Measurements from ENCODE around the gene XRCC6.
A peak's percentile ranks its signal among the peaks of the same experiment; 100 is the strongest.
"Not testable (repeated sequence)": the region's sequence is repeated elsewhere in the genome, so short reads cannot be mapped to it uniquely, and the experiment has no call there.

Gene XRCC6

DNA sequence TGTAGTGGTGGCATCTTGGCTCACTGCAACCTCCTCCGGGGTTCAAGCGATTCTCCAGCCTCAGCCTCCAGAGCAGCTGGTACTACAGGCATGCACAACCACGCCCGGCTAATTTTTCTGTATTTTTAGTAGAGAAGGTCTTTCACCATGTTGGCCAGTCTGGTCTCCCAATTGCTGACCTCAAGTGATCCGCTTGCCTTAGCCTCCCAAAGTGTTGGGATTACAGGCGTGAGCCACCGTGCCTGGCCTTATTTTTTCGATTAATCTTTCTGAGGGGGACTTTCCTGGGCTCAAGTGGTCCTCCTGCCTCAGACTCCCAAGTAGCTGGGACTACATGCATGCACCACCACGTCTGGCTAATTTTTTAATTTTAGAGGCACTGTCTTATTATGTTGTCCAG is 62.0 kb downstream of the XRCC6 start:
- H3K27ac ChIP-seq (ENCODE audit: low read depth, low read length, severe bottlenecking), result no peak overlapping the region
- peaks cover 3% of the 10 kb centered on the region for H3K4me1 ChIP-seq (ENCODE audit: control insufficient read depth, insufficient read depth, low read length, poor library complexity, severe bottlenecking)
- WGBS, 2 experiments (ENCODE audit: insufficient coverage in 2 of 2), result 95% methylated on average over 9 of the region's 9 CpGs
- no peaks in the 10 kb centered on the region for H3K9me3 ChIP-seq (ENCODE audit: control insufficient read depth, low read length)
- peak overlapping the region; percentile 53 for H3K4me3 ChIP-seq (ENCODE audit: extremely low read depth, insufficient read depth, low read length, poor library complexity, severe bottlenecking)
- peaks cover 41% of the 10 kb centered on the region for H3K36me3 ChIP-seq (ENCODE audit: control insufficient read depth, insufficient read depth, low read length)

DNA sequence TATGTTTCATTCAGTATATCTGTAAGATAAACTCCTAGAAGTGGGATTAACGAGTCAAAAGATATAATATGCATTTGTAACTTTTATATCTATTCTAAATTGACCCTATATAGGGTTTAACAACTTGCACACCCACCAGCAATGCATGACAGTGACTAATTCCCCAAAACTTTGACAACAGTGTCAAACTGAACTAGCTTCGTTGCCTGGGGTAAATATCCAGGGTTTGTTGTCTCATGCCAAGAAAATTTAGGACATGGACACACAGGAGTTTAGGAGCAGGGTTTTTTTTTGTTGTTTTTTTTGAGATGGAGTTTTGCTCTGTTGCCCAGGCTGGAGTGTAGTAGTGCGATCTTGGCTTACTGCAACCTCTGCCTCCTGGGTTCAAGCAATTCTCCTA is 62.5 kb downstream of the XRCC6 start:
- no peak overlapping the region for H3K4me3 ChIP-seq (ENCODE audit: extremely low read depth, insufficient read depth, low read length, poor library complexity, severe bottlenecking)
- no peak overlapping the region for H3K27ac ChIP-seq (ENCODE audit: low read depth, low read length, severe bottlenecking)
- H3K36me3 ChIP-seq (ENCODE audit: control insufficient read depth, insufficient read depth, low read length), result peaks cover 36% of the 10 kb centered on the region
- no peaks in the 10 kb centered on the region for H3K9me3 ChIP-seq (ENCODE audit: control insufficient read depth, low read length)
- 88 to 95% methylated on average over 1 to 2 of the region's 3 CpGs for WGBS, 2 experiments (ENCODE audit: insufficient coverage in 2 of 2)
- peaks cover 3% of the 10 kb centered on the region for H3K4me1 ChIP-seq (ENCODE audit: control insufficient read depth, insufficient read depth, low read length, poor library complexity, severe bottlenecking)

DNA sequence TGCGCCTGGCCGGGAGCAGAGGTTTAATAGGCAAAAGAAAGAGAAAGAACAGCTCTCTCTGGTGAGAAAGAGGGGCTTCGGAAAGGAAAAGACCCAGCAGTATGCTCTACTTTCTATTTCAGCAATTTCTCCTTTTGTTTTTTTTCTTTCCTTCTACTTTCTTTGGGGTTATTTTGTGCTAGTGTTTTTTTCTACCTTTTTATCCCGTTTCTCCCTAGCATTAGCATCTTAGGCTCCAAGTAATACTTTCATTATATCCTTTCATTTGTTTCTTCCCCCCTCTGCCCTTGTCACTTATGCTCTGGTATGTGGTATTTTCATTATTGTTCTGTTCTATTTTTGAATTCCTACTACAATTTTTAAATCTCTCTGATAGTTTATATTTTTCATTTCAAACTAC is 63.1 kb downstream of the XRCC6 start:
- Histone ChIP-seq H3K4me1 (ENCODE audit: control insufficient read depth, insufficient read depth, low read length, poor library complexity, severe bottlenecking) (peaks cover 3% of the 10 kb centered on the region), H3K27ac (ENCODE audit: low read depth, low read length, severe bottlenecking) (no peak overlapping the region), H3K9me3 (ENCODE audit: control insufficient read depth, low read length) (no peaks in the 10 kb centered on the region), H3K4me3 (ENCODE audit: extremely low read depth, insufficient read depth, low read length, poor library complexity, severe bottlenecking) (no peak overlapping the region), H3K36me3 (ENCODE audit: control insufficient read depth, insufficient read depth, low read length) (peaks cover 31% of the 10 kb centered on the region)
- 100% methylated on average over 2 of the region's 4 CpGs; no CpG with 5 or more reads in 1 of the 2 experiments for WGBS, 2 experiments (ENCODE audit: insufficient coverage in 2 of 2)

- not testable (repeated sequence) for H3K9me3 ChIP-seq (ENCODE audit: control insufficient read depth, low read length); H3K27ac ChIP-seq (ENCODE audit: low read depth, low read length, severe bottlenecking); H3K4me1 ChIP-seq (ENCODE audit: control insufficient read depth, insufficient read depth, low read length, poor library complexity, severe bottlenecking)
- H3K4me3 ChIP-seq (ENCODE audit: extremely low read depth, insufficient read depth, low read length, poor library complexity, severe bottlenecking), result peak overlapping the region; percentile 92
- peaks cover 12% of the 10 kb centered on the region for H3K36me3 ChIP-seq (ENCODE audit: control insufficient read depth, insufficient read depth, low read length)
- WGBS, 2 experiments (ENCODE audit: insufficient coverage in 2 of 2), result 93 to 100% methylated on average over 1 to 3 of the region's 11 CpGs
Observed at GRCh38 chr22:41686890-41687289, 65.8 kb downstream of the XRCC6 start.

DNA sequence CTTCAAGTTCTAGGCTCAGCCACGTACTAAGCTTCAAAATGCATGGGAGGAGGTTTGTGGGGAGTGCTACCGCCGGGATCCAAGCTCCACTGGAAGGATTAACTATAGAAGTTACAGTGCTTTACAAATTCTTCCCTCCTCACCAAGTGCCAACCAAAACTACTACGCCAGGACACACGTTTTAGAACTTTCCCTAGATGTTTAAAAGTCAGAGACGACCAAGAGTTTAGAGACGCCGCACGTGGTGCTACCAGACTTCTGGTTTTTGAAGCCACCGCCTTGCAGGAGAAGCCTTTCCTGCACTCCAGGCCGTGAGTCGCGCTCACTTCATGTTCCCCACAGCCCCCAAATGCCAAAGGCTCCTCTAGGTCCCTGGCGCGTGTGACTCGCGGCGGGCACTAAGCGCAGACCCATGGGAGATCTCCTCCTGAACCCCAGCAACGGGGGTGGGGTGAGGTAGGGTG is 66.8 kb downstream of the XRCC6 start:
- no peaks in the 10 kb centered on the region for H3K9me3 ChIP-seq (ENCODE audit: control insufficient read depth, low read length)
- H3K4me3 ChIP-seq (ENCODE audit: extremely low read depth, insufficient read depth, low read length, poor library complexity, severe bottlenecking), result peak overlapping the region; percentile 92
- peaks cover 9% of the 10 kb centered on the region for H3K36me3 ChIP-seq (ENCODE audit: control insufficient read depth, insufficient read depth, low read length)
- 0 to 3% methylated on average over 7 to 16 of the region's 20 CpGs for WGBS, 2 experiments (ENCODE audit: insufficient coverage in 2 of 2)
- peak overlapping the region; percentile 81 for H3K27ac ChIP-seq (ENCODE audit: low read depth, low read length, severe bottlenecking)
- peaks cover 3% of the 10 kb centered on the region for H3K4me1 ChIP-seq (ENCODE audit: control insufficient read depth, insufficient read depth, low read length, poor library complexity, severe bottlenecking)

GRCh38 chr22:41688365-41689211 is 67.5 kb downstream of the XRCC6 start, which contains the start of gene SNU13:
SNU13 (minus strand) TSS chr22:41688867; CDS start chr22:41688796, 71 bp downstream.
- H3K4me3 ChIP-seq (ENCODE audit: extremely low read depth, insufficient read depth, low read length, poor library complexity, severe bottlenecking), result peak within 1 kb of the TSS; percentile 92
- no peaks in the 10 kb centered on the region for H3K9me3 ChIP-seq (ENCODE audit: control insufficient read depth, low read length)
- peaks cover 9% of the 10 kb centered on the region for H3K36me3 ChIP-seq (ENCODE audit: control insufficient read depth, insufficient read depth, low read length)
- H3K4me1 ChIP-seq (ENCODE audit: control insufficient read depth, insufficient read depth, low read length, poor library complexity, severe bottlenecking), result no peaks in the 10 kb centered on the region
- WGBS, 2 experiments (ENCODE audit: insufficient coverage in 2 of 2), result 1 to 3% methylated on average over 53 to 54 of the region's 62 CpGs
- H3K27ac ChIP-seq (ENCODE audit: low read depth, low read length, severe bottlenecking), result peak within 1 kb of the TSS; percentile 81

- H3K4me1 ChIP-seq (ENCODE audit: control insufficient read depth, insufficient read depth, low read length, poor library complexity, severe bottlenecking), result no peaks in the 10 kb centered on the region
- H3K27ac ChIP-seq (ENCODE audit: low read depth, low read length, severe bottlenecking), result no peak overlapping the region
- H3K36me3 ChIP-seq (ENCODE audit: control insufficient read depth, insufficient read depth, low read length), result peaks cover 5% of the 10 kb centered on the region
- no peak overlapping the region for H3K4me3 ChIP-seq (ENCODE audit: extremely low read depth, insufficient read depth, low read length, poor library complexity, severe bottlenecking)
- no peaks in the 10 kb centered on the region for H3K9me3 ChIP-seq (ENCODE audit: control insufficient read depth, low read length)
- 90 to 100% methylated on average over 2 to 3 of the region's 3 CpGs for WGBS, 2 experiments (ENCODE audit: insufficient coverage in 2 of 2)
Observed at GRCh38 chr22:41690476-41690875, 69.4 kb downstream of the XRCC6 start.

DNA sequence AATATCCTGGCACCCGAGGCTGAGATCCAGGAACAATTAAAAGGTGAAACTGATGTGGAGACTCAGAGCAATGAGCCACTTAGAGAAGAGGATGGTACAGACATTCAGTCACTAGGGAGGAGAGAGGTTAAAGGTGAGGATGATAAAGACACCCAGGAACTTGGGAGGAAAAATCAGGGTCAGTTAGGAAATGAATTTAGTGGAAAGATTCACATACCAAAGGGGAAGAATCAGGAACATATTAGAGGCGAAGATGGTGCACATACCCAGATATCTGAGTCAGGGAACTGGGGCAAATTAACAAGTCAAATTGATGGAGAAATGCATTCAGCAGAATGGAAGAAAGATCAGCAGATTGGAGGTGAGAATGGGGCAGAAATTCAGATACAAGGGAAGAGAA is 74.1 kb downstream of the XRCC6 start:
- H3K4me1 ChIP-seq (ENCODE audit: control insufficient read depth, insufficient read depth, low read length, poor library complexity, severe bottlenecking), result peaks cover 12% of the 10 kb centered on the region
- H3K36me3 ChIP-seq (ENCODE audit: control insufficient read depth, insufficient read depth, low read length), result peaks cover 5% of the 10 kb centered on the region
- no peaks in the 10 kb centered on the region for H3K9me3 ChIP-seq (ENCODE audit: control insufficient read depth, low read length)
- H3K4me3 ChIP-seq (ENCODE audit: extremely low read depth, insufficient read depth, low read length, poor library complexity, severe bottlenecking), result no peak overlapping the region
- H3K27ac ChIP-seq (ENCODE audit: low read depth, low read length, severe bottlenecking), result no peak overlapping the region
- WGBS, 2 experiments (ENCODE audit: insufficient coverage in 2 of 2), result 88 to 91% methylated on average over 2 of the region's 2 CpGs

GRCh38 chr22:41696703-41697102 is 75.6 kb downstream of the XRCC6 start:
- Histone ChIP-seq H3K36me3 (ENCODE audit: control insufficient read depth, insufficient read depth, low read length) (peaks cover 5% of the 10 kb centered on the region), H3K4me3 (ENCODE audit: extremely low read depth, insufficient read depth, low read length, poor library complexity, severe bottlenecking) (no peak overlapping the region), H3K4me1 (ENCODE audit: control insufficient read depth, insufficient read depth, low read length, poor library complexity, severe bottlenecking) (peaks cover 12% of the 10 kb centered on the region), H3K9me3 (ENCODE audit: control insufficient read depth, low read length) (no peaks in the 10 kb centered on the region), H3K27ac (ENCODE audit: low read depth, low read length, severe bottlenecking) (no peak overlapping the region)
- WGBS, 2 experiments (ENCODE audit: insufficient coverage in 2 of 2), result 83 to 86% methylated on average over 9 to 11 of the region's 11 CpGs

DNA sequence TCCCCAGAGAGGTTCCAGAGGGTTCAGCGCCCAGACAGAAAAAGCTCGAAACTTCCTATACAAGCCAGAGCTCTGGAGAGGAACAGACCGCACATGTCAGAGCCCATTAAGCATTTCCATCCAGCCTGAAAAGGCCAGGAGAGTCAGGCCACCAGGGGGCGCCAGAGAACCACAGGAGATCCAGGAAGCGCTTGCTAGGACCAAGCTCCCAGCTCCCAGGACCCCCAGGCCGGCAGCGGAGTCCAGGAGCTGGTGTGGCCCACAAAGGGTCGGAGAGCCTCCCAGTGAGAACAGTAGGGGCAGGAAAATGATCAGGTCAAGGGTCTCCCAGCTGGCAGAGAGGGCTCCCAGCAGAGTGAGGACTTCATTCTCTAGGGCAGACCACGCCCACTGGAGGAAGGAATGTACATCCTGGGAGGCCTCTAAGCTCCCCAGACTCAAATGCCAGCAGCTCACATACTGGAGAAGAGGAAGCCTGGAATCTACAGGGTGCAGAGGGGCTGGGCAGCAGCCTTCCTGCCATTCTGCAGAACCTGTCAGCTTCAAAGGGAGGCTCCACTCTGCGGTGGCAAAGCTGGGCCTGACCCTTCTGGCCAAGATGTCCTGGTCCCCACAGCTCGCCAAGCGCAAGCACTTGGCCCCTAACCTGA is 76.2 kb downstream of the XRCC6 start:
- peaks cover 12% of the 10 kb centered on the region for H3K4me1 ChIP-seq (ENCODE audit: control insufficient read depth, insufficient read depth, low read length, poor library complexity, severe bottlenecking)
- peak overlapping the region; percentile 78 for H3K27ac ChIP-seq (ENCODE audit: low read depth, low read length, severe bottlenecking)
- WGBS, 2 experiments (ENCODE audit: insufficient coverage in 2 of 2), result 29 to 32% methylated on average over 12 of the region's 12 CpGs
- H3K4me3 ChIP-seq (ENCODE audit: extremely low read depth, insufficient read depth, low read length, poor library complexity, severe bottlenecking), result no peak overlapping the region
- peaks cover 5% of the 10 kb centered on the region for H3K36me3 ChIP-seq (ENCODE audit: control insufficient read depth, insufficient read depth, low read length)
- H3K9me3 ChIP-seq (ENCODE audit: control insufficient read depth, low read length), result no peaks in the 10 kb centered on the region

Measured in mesodermal cell (in vitro differentiated cells).